AG09319 (cell line): ENCODE measurements around the gene ZCCHC24.

Experiments used
- DNase-seq: peaks from one replicate; pipeline ENCODE4 v3.0.0-alpha.2; 2010; ENCODE audit warnings: low read depth; ENCODE audit errors: extremely low read depth
- TF ChIP-seq, protein P1 (sequence below): IDR thresholded peaks from 2 replicates; pipeline ENCODE4 v1.5.1; 2011; ENCODE audit warnings: low read depth, mild to moderate bottlenecking, inconsistent platforms, low read length, moderate library complexity

Gene ZCCHC24

DNA sequence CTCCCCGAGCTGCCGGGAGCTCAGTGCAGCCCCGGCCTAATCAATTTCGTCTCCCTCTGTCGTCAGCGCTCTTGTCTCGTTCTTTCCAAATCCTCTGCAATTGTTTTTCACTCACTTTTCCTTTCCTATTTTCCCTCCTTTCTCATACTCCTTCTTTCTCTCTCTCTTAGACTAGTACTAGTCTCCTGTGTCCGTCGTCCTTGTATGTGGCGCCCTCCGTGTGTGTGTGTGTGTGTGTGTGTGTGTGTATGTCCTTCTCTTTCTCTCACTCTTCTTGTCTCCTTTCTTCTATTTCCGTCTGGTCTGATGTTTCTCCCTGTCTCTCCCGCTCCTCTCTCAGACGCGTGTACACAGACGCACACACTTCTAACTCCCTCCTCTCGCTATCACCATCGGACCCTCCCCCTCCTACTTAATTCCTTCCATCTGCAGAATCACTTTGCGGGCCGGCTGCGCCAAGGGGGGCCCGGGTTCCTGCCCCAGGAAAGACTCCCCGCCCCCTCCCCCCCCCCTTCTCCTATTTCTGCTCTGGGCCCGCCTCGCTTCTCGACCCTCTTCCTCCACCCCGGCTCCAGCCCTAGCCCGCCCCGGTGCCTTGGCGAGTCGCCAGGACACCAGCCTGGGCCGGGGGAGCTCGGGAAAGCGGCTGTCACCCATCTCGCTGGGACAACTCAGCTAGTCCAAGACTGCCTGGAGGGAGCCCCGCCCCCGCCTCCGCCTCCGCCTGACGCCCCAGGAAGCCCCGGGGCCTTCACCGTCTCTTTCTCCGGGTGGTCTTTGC is 743 bp upstream of the ZCCHC24 start:
- DNase-seq = peak; percentile 49
- TF ChIP-seq, protein P1, sequence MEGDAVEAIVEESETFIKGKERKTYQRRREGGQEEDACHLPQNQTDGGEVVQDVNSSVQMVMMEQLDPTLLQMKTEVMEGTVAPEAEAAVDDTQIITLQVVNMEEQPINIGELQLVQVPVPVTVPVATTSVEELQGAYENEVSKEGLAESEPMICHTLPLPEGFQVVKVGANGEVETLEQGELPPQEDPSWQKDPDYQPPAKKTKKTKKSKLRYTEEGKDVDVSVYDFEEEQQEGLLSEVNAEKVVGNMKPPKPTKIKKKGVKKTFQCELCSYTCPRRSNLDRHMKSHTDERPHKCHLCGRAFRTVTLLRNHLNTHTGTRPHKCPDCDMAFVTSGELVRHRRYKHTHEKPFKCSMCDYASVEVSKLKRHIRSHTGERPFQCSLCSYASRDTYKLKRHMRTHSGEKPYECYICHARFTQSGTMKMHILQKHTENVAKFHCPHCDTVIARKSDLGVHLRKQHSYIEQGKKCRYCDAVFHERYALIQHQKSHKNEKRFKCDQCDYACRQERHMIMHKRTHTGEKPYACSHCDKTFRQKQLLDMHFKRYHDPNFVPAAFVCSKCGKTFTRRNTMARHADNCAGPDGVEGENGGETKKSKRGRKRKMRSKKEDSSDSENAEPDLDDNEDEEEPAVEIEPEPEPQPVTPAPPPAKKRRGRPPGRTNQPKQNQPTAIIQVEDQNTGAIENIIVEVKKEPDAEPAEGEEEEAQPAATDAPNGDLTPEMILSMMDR = no peak; the same call in 1 of the 2 replicates

DNA sequence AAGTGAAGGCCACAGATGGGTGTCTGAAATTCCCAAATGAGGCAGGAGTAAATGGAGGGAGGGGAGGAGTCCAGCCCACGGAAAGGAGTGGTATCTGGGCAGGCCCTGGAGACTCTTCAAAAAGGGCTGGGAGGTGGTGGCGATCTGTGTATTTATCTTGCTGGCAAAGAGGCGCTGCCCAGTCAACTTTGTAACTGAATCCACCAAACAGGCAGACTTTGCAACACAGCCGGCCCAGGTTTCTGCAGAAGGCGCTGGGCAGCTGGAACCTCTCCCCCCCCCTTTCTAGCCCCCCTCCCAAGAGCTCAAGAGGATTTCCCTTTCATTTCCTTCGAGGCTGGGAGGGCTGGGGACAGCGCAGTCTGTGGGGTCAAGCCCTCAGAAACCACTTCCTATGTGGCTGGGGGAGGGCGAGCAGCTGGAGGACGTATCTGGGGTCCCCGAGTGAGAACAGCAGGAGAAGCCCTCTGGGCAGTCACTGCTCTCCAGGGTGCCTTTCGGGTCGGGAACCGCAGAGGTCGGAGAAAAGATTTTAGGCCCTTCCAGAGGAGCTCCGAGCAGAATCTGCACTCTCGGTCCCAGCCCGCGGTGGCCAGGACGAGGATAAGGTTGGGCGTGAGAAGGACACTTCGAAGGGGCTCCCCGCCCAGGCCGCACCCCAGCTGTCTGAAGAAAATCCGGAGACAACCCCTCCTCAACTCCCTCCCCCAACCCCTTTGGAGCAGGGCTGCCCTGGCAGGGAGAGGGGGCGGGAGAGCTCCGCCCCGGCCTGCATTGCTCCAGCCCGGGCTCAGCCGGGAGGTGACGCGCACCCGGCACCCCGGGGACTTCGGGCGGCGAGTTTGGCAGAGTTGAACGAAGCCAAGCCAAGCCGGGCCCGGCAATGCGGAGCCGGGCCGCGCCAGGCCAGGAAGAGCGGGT is 965 bp downstream of the ZCCHC24 start:
- TF ChIP-seq, protein P1 = no peak
- DNase-seq = peak; percentile 41

DNA sequence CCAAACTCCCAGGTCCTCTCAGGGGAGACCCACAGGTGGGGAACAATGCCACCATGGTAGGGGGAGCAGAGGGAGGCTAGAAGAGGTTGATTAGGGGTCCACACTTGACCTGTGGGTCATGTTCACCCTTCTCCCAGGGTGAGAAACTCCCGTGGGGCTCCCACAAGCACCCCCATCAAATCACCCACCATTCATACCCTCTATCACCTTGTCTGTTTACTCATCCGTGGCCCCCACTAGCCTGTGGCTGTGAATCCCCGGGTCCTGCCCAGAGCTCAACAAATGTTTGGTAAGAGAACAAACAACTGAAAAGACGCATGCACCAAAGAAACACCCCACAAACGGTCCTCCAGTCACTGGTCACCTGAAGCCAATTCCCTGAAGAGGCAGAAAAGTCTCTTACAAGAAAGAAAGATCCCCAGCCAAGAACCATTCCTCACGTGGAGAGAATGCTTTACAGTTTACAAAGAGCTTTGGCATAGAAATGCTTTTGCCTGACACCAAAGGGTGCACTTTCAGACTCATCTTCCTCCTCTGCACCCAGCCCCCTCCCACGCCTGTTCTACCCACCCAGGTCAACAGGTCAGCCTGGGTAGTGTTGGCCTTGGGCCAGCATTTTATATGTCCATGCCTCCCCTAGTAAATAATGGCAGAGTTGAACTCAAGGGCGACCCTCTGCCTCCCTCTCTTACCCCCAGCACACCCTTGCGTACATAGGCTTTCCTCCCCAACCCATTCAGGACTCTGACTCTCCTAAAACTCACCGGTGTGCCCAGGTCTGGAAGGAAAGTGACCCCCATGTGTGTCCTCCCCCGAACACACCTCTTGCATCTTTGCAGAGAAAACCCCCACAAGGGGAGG is 1.9 kb downstream of the ZCCHC24 start:
- TF ChIP-seq, protein P1 = no peak
- no peak for DNase-seq

DNA sequence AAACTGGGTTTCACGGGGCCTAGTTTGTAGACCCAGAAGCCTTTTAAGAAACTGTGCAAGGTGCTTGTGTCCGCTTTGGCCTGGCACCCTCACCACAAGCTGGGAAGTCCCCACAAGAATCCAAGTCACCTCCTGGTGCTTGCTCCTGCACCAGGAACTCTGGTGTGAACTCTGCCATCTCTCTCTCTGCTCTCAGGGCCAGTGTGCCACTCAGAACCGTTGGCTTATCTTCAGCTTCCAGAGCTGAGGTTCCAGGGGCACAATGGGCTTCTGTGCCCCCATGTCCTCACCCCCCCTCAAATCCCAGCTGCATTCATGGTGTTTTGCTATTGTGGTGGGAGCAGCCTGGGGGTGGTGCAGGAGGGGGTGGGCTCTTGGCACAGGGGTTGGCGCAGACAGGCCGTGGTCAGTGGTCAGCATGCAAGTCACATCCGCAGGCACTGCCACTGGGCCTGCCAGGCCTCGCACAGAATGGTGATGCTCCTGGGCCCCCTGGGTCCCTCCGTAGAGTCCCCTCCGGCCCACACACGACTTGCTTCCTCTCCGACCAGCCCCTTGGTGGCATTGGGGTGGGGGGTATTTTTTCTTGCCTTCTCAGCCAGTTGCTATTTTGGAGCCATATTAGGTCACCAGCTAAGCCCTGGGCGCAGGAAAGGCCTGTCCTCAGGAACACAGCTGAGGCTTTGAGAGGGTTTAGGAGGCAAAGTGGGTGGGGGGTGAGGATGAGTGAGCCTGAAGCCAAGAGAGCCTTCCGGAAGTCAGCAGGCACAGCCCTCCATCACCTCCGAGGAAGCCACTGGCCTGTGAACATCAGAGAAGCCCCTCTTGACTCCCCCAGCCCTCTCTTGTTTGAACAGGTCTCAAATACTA is 3.0 kb downstream of the ZCCHC24 start:
- TF ChIP-seq, protein P1 = no peak

DNA sequence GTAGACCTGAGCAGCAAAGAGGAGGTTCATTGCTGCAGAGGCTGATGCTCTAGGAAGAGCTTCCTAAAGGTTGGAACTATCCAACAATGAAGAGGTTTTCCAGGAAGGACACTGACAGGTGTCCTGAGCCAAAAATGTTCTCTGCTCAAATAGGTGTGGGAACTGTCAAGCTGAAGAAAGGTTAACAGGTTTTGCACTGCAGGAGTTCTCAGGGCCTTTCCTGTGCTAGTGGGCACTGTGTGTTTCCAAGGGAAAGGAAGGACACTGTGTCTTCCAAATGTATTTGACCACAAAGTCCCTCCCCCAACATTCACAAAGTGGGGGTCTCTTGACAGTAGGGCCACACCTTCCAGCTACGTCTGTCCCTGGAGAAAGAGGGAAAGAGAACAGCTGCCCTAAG is 4.0 kb downstream of the ZCCHC24 start:
- TF ChIP-seq, protein P1 = no peak
- no peak for DNase-seq

More for the DNA sequence above, 3.0 kb downstream of the ZCCHC24 start:
- no peak for DNase-seq

DNA sequence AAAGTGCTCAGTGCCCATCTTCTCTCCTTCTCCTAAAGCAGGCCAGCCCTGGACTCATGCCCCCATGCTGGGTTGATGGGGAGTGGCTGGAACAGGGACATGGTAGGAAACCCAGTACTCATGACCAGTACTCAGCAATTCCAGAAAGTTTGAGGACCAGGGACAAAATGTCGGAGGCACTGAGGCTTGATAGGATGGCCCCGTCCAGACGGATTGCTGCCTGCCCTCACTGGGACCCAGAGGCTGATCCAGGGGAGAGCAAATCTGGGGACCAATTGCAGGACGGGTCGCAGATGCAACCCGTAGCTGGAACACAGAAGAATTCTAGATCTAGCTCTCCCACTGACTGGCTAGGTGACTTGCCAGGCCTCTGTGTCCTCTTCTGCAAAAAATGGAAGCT is 5.1 kb downstream of the ZCCHC24 start:
- DNase-seq = no peak
- TF ChIP-seq, protein P1 = no peak
